Prostate gland (tissue), 2 donors: ENCODE measurements around the gene SLC2A6. TPM values are rescaled to one million over a fixed set of nuclear protein-coding genes. Genes with fewer than 3 reads are reported as not detected.

Experiments
- DNase-seq: peaks from one replicate; pipeline ENCODE4 v3.0.0-alpha.2; 2019; ENCODE audit warnings: low spot score
- H3K27ac ChIP-seq, 2 donors: fragments of 200-600 bp; sonication (generic); 2 replicates each; pipeline ENCODE4 v1.5.1; 2017 to 2019
- H3K27me3 ChIP-seq: fragments of 200-600 bp; sonication (generic); replicated peaks from 2 replicates; pipeline ENCODE4 v1.5.1; 2019; ENCODE audit not compliant: insufficient read depth
- H3K36me3 ChIP-seq, 2 donors: fragments of 200-600 bp; sonication (generic); 1 replicate in 1 of 2; 2 replicates in 1 of 2; pipeline versions ENCODE4 v1.5.1 to v1.8.1; 2017 to 2019
- H3K4me1 ChIP-seq: fragments of 200-600 bp; sonication (generic); replicated peaks from 2 replicates; pipeline ENCODE4 v1.5.1; 2019
- H3K4me3 ChIP-seq, 2 donors: fragments of 200-600 bp; sonication (generic); 2 replicates each; pipeline ENCODE4 v1.5.1; 2017 to 2019
- H3K9me3 ChIP-seq: fragments of 200-600 bp; sonication (generic); 2 replicates; pipeline ENCODE4 v1.5.1; 2017
- CTCF ChIP-seq, 4 experiments: fragments of 200-600 bp in 2 of 4; fragments of 450-650 bp in 2 of 4; sonication (generic) in 2 of 4; IDR thresholded peaks; 1 replicate in 3 of 4; 2 replicates in 1 of 4; pipeline ENCODE4 v1.5.1; 2016 to 2019; ENCODE audit warnings: antibody characterized with exemption in 4 of 4, mild to moderate bottlenecking in 2 of 4, moderate library complexity in 2 of 4
- POLR2A ChIP-seq: fragments of 450-650 bp; IDR thresholded peaks from one replicate; pipeline ENCODE4 v1.6.1; 2016; ENCODE audit warnings: antibody characterized with exemption, mild to moderate bottlenecking
- POLR2AphosphoS5 ChIP-seq: sonication (generic); formaldehyde crosslinking; IDR thresholded peaks from one replicate; pipeline ENCODE4 v1.6.1; 2017; ENCODE audit warnings: antibody characterized with exemption
- WGBS: methylation state at CpG from one replicate; pipeline ENCODE4 v1.1.5; 2018; 5-methylcytosine and 5-hydroxymethylcytosine counted together
- intact Hi-C: fragments of 100-400 bp; cut with DNase I; formaldehyde crosslinking; loops from one replicate; pipeline ENCODE4 v1.14.2; 2022
- total RNA-seq, 2 donors: library from RNA; depleted of rRNA; stranded (reverse); fragments of >200 nt; gene quantifications; one replicate each; pipeline ENCODE4 v1.1.0, GENCODE V29; 2016

The SLC2A6 gene
- total RNA-seq, 2 donors from 2014 or later = 0.77 to 3.4 TPM

- TF ChIP-seq CTCF (IDR thresholded peaks at IDR 0.05) (no peak), POLR2AphosphoS5 (no peak), POLR2A (no peak)
- no peaks in the 10 kb centered on the region for H3K36me3 ChIP-seq
- H3K4me3 ChIP-seq = no peak overlapping the region
- H3K27me3 ChIP-seq = no peaks in the 10 kb centered on the region
- H3K4me1 ChIP-seq = peaks cover 4% of the 10 kb centered on the region
- no peaks in the 10 kb centered on the region for H3K9me3 ChIP-seq
- intact Hi-C loops = no loop called here
- H3K27ac ChIP-seq = no peak overlapping the region
- 57% methylated on average over 4 of the region's 4 CpGs for WGBS
- DNase-seq = no peak
These were observed 16.9 kb downstream of the SLC2A6 start for GRCh38 chr9:133461975-133462374.

GRCh38 chr9:133460405-133461175 lies 18.3 kb downstream of the SLC2A6 start:
- Histone ChIP-seq H3K27ac (peak overlapping the region; percentile 95), H3K4me1 (peaks cover 4% of the 10 kb centered on the region), H3K36me3 (no peaks in the 10 kb centered on the region), H3K4me3 (peak overlapping the region; percentile 75 to 81), H3K9me3 (no peaks in the 10 kb centered on the region), H3K27me3 (no peaks in the 10 kb centered on the region)
- 17% methylated on average over 19 of the region's 30 CpGs for WGBS
- TF ChIP-seq POLR2A = no peak
- DNase-seq = peak; percentile 41
- intact Hi-C loops = no loop called here

GRCh38 chr9:133459476-133460404 lies 19.2 kb downstream of the SLC2A6 start, which contains the start of gene CACFD1:
TSS of gene CACFD1 (plus strand) at chr9:133459978. CDS start at chr9:133460067, 89 bp downstream.
- no peaks in the 10 kb centered on the region for H3K36me3 ChIP-seq
- H3K27ac ChIP-seq = peak within 1 kb of the TSS; percentile 95
- no peaks in the 10 kb centered on the region for H3K9me3 ChIP-seq
- WGBS = under 1% methylated on average over 30 of the region's 86 CpGs
- H3K4me1 ChIP-seq = peaks cover 4% of the 10 kb centered on the region
- peak within 1 kb of the TSS; percentile 75 to 81 for H3K4me3 ChIP-seq
- intact Hi-C loops = loop anchor here (5.0 kb wide), 1 partner anchor 42 kb away; the partner anchor contains the start of gene REXO4
- TF ChIP-seq POLR2AphosphoS5 (peak; percentile 59), POLR2A (peak; percentile 84), CTCF (IDR thresholded peaks at IDR 0.05) (peak in 2 of 4 experiments; percentile 27 to 33)
- no peaks in the 10 kb centered on the region for H3K27me3 ChIP-seq
- peak; percentile 97 for DNase-seq

GRCh38 chr9:133458643-133459312 lies 20.1 kb downstream of the SLC2A6 start:
- intact Hi-C loops = loop anchor here (5.0 kb wide), 1 partner anchor 41 kb away; the partner anchor contains the start of gene REXO4
- Histone ChIP-seq H3K4me1 (peaks cover 4% of the 10 kb centered on the region), H3K4me3 (peak overlapping the region in 1 of 2 donors; percentile 75), H3K27me3 (no peaks in the 10 kb centered on the region), H3K36me3 (no peaks in the 10 kb centered on the region), H3K9me3 (no peaks in the 10 kb centered on the region), H3K27ac (peak overlapping the region; percentile 95)
- TF ChIP-seq CTCF (IDR thresholded peaks at IDR 0.05) = no peak
- TF ChIP-seq POLR2AphosphoS5 = no peak
- no peak for TF ChIP-seq POLR2A
- 79% methylated on average over 16 of the region's 16 CpGs for WGBS
- no peak for DNase-seq
